Pons (tissue), 1 donor: ENCODE data around the gene POLE.
"Not testable (repeated sequence)": the region's sequence is repeated elsewhere in the genome, so short reads cannot be mapped to it uniquely, and the experiment has no call there.

ENCODE experiments used
- DNase-seq: peaks from one replicate; pipeline ENCODE4 v3.0.0-alpha.2; 2016; ENCODE audit warnings: low spot score

POLE gene

DNA sequence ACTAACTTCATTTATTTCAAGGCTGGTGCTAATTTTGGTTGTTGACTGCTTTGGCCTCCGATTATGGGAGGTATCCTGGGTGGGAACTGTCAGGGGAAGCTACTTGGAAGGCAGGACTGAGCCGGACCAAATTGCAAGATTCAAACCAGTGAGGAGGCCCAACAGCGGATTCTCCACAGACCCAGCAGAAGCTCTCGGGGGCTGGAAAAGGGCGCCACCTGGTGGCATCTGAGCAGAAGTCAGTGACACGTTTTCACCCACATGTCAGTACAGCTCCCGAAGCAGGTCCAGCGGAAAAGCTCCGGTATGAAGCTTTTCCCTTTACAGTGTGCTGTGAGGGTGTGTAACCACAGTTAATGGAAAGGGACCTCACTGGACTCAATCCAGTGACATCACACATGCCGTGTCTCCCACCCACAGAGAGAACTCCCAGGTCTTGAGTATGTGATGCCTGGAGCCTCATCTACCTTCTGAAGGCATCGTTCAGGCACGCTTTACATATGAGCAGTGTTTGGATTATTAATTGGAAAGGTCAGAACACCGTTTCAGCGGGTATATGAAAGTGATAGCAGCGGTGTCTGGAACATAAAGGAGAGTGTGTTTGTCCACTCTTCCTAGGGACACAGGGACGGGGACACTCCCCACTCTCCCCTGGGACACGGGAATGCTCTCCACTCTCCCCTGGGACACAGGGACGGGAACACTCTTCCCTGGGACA lies 72.1 kb downstream of the POLE start:
- DNase-seq = peak; percentile 76

DNA sequence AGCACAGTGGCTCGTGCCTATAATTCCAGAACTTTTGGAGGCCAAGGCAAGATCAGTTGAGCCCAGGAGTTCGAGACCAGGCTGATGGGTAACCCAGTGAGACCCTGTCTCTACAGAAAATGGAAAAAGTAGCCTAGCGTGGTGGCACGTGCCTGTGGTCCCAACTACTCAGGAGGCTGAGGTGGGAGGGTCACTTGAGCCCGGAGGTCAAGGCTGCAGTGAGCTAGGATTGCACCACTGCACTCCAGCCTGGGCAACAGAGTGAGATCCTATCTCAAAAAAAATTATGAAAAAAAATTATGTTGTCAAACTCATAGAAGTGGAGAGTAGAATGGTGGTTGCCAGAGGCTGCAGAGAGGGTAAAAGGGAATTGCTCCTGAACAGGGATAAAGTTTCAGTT lies 73.1 kb downstream of the POLE start:
- no peak for DNase-seq

DNA sequence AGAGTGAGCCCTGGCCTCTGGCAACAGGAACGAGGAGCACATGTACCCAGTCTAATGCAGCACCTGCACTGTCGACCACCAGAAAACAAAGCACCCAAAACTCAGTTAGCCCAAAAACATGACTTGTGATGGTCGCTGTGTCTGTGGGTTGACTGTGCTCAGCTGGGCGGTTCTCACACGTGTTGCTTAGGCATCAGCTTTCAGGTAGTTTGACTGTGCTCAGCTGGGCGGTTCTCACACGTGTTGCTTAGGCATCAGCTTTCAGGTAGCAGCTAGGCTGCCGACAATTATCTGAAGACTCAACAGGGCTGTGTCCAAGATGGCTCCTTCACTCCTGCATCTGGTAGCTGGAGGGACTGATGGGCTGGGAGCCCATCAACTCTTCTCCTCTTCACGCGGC lies 75.5 kb downstream of the POLE start:
- DNase-seq = no peak

DNA sequence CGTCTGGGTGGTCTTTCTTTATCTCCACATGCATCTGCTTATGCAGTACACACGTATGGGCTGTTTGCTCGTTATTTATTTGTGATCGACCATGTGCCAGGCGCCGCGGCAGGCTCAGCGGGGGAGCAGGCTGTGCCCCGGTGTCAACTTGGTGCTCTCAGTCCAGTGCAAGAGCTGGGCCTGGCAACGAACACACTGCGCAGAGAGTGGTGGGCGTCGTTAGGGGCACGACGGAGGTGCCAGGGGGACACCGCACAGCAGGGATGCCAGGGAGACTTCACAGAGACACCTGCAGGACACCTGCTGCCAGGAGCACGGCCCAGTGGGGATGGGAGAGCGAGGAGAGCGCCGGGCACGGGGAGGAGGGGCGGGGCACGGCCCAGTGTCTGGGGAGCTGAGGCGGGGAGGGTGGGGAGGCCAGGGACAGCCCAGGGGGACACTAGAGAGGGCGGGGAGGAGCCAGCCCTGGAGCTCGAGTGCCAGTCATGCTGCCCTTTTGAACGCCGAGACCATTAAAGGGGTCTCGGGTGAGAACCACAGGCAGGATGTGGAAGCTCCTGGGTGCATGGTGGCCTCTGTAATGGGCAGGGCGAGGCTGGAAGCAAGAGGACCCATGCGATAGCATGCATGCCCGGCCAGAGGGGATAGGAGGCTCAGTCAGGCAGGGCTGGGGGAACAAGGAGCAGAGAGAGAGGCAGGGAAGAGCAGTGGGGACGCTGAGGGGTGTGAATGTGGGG lies 76.1 kb downstream of the POLE start:
- DNase-seq = no peak

DNA sequence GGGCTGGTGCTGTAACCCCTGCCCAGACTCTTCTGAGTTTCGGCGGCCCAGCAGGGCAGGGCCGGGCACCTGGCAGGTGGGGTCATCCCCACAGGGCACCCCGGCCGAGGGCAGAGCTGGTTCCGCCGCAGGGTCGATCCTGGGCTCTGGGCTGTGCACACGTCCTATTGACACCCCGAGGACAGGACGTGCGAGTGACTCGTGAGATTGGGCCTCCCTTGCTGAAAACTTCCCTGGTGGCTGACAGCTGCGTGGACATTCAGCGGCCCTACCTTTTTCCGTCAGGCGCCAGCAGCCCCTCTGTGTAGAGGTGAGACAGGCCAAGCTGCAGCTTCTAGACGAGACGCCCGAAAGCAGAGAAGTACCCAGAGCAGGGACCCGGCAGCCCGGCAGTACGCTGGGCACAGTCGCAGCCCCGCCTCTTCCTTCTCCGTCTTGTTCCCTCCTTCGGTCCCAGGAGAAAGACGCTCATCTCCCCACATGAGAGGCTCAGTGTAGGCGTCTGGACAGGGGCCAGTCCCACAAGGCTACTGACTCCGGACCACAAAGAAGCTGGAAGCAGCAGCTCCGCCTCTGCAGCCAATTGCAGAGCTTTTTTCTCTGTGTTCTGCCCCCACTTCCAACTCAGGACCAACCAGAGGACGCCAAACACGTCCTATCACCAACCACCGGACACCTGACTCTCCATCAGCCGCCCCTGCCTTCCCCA lies 76.9 kb downstream of the POLE start, which contains the start of gene LRCOL1:
LRCOL1 (minus strand) TSS at position 532 of the 709 bp plus-strand sequence. CDS start 4,331 bp downstream, outside the sequence.
- no peak for DNase-seq

DNA sequence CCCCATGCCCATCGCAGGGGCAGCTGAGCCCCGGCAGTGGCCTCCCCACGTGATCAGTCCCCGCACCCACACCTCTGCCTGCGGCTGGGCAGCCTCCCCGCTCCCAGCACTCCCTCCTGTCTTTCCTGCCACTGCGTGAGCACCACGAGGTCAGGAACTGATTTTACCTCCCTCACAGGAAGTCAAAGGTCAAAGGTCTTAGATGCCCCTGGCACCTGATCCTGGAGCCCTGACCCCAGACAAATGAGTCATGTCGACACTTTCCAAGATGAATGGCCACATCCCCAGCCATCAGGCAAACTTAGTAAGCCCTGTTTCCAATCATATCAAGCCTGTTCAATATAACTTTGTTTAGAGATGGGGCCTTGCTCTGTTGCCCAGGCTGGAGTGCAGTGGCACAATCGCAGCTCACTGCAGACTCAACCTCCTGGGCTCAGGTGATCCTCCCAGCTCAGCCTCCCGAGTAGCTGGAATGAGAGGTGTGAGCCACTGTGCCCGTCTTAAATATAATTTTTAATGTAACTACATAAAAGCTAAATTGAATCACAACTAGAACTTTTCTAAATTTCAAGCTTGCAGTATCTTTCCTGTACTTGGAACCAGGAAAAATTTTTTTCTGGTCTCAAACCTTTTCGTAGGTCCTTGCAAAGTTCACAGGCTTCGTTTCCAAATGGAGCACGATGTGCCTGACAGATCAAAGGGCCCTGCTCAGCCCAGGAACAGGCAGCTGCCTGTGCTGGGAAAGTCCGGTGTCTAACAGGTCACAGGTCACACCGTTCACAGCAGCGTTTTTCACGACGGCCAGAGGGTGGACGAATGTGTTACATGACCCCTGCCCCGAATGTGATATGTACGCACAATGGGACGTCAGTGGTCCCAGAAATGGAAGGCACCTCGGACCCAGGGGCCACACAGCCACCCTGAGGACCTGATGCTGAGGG lies 78.6 kb downstream of the POLE start:
- no peak for DNase-seq

DNA sequence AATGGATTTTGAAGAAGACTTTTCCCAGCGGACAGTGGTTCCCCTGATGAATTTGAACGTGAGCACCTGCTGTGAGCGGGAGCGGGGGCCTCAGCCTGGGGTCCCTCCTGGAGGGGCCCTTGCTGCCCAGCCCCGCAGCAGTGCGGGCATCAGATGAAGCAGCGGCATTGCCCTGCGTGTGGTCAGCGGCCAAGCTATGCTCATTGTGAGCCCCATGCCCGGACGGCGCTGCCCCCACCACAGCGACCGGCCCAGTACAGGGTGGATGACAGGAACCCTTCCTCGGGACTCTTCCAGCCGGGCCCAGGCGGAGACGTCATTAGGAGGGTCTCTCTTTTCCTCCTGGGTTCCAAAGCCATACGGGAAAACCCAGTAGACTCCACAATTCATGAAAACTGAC lies 80.2 kb downstream of the POLE start:
- no peak for DNase-seq

DNA sequence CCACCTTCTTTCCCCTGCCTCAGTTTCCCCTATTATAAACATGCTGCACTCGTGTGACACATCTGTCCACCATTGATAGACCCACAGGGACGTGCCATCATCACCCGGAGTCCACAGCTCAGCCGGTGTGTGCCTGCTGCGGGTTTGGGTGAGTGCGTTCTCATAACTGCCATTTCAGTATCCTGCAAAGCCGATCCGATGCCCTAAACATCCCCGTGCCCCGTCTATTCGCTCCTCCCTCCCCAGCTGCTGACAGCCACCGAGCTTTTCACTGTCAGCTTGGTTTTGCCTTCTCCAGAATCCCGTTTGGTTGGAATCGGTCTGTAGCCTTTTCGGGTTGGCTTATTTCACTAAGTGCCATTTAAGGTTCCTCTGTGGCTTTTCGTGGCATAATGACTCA lies 80.7 kb downstream of the POLE start:
- no peak for DNase-seq

DNA sequence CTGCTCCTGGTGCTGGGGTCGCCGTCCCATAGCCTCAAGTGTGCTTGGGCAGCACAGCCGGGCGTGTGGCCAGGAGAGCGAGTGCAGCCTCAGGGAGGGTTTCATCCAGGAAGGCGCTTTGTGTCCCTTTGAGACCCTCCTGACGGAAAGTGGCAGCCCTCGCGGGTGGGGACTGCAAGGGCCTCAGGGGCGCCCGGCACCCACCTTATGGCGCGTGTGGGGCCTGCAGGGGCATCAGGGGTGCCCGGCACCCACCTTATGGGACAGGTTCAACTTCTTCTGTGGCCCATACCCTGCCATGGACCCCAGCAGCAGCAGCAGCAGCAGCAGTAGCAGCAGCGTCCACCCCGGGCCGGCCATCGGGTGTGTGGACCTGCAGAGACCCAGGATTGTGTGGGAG lies 81.2 kb downstream of the POLE start:
- DNase-seq = no peak

DNA sequence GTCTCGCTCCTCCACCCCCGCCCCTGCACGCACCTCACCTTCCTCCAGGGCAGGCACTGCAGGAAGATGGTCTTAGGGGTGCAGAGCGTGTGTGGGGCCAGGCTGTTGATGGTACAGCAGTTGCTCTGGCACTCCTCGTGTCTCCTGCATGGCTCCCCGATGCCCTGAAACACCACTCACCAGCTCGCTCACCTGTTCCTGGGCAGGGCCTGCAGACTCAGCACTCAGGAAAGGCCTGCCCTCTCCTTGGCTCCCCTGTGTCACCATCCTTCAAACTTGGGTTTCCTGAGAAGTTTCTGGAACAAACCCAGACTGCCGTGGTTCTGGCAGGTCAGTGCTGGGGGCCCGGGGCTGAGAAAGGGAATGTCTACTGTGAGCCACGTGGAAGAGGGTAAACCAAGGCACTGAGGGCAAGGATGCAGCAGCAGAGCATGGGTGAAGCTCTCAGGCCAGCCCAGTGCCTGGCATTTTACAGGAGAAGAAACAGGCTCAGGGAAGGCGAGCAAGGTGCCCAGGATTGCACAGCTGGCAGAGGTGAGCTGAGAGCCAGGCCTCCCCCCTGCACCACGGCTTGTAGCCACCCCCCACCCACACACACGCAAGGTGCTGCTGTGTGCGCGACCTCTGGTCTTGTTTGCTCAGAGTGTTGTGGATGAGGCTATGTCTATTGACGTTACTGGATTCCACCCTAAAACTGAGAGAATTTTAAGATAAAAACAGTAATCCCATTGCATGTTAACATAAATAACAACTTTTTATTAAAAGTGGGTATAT lies 82.3 kb downstream of the POLE start:
- DNase-seq = no peak

DNA sequence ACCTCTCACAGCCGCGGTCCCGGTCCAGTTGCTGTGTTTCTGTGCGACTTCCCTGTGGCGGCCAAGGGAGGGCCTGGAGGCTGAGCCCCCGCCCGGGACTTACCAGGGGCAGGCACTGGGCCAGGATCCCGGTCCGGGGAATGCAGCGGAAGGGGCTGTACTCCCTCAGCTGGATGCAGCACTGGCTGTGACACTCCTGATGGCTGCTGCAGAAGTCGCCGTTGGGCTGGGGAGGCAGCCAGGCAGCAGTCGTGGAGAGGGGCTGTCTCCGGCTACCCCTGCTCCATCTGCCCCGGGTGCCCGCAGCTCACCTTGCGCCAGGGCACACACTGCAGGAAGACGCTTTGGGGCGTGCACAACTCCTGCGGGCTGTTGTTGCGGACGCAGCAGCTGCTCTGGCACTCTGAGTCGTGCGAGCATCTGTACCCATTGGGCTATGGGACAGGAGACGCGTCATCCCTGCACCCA lies 83.0 kb downstream of the POLE start:
- no peak for DNase-seq

DNA sequence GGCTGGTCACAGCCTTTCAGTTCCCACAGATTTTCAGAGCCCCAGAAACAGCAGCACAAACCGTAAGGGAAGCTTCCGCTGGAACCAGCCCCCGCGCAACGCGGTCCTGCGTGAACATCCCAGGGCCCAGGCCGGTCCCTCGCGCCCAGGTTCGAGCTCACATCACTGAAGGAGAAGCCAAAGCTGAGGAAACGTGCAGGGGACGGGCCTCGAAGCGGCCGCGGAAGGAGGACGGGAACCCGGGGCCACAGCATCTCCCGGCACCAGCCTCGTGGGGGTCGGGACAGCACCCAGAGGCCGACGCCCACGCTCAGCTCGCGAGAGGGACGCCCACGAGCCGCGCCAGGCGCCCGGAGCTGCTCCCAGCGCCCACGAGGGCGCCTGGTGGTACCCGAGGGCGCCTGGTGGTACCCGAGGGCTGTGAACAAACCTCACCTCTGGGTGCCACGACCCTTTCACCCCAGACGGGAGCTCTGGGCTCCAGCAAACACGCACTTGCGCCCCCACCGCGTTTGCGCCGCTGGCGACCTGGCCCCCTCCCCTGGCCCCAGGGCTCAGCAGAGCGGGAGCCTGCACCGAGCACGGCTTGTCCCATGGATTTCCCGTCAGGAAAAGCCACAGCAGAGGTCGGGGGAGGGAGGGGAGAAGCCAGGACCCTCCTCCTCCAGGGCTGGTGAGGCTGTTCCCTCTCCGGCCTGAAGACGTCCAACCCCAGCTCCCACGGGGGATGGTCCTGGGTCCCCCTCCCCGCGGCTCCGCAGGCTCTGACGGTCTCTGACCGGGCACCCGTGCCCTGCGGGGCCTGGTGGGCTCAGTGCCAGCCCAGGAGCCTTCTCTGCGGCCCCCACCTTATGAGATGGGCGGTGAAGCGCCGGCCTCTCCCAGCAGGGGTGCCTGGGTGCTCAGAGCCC lies 83.6 kb downstream of the POLE start:
- no peak for DNase-seq

DNA sequence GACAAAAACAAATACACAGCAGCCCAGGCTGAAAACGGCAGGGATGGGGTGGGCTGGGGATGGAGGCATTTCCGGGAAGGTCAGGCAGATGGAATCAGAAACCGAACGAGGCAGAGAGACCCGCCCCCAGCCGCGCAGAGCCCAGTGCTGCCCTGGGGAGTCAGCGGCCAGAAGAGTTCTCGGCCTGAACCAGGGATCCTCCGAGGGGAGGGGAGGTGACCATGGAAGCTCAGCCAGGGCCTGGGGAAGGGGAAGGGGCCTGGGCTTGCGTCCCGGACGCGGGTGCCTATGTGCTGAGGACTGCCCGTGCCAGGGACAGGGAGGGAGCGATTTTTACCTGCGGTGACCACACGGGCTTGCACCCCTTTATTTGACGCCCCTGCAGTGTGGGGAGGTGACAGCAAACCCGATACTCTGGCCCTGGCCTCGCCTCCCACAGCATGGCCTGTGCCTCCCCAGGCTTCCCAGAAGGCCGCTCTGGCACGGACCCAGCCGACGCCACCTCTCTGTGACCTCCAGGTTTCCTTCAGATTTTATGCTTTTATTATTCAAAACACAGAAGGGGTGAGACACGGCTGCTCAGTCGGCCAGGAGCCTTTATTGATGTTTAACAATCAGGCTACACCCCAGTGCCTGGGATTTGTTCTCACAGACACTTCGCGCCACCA lies 84.4 kb downstream of the POLE start:
- DNase-seq = no peak

DNA sequence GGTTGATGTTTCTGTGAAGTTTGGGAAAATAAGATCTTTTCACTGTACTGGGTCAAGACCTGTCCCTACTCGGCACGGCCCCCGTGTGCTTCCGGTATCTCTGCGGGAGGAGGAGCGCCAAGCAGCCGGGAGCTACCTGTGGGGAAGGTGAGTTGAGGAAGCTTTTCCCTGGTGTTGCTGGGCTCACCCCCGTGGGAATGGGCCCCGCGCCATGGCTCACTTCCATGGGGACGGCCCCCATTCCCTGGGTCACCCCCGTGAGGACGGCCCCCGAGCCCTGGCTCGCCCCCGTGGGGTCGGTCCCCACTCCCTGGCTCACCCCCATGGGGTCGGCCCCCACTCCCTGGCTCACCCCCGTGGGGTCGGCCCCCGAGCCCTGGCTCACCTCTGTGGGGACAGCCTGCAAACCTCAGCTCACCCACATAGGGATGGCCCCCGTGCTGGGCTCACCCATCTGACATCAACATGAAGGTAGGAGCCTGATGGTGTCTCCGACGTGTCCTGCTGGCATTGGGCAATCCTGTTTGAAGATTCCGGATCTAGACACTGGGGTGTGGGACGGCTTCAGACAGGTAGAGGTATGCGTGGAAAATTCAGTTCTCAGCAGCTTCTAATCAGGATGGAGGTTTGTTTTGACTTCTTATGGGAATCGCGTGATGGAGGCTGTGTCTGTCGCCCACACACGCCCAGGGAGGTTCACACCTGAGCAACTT lies 85.8 kb downstream of the POLE start:
- no peak for DNase-seq

DNA sequence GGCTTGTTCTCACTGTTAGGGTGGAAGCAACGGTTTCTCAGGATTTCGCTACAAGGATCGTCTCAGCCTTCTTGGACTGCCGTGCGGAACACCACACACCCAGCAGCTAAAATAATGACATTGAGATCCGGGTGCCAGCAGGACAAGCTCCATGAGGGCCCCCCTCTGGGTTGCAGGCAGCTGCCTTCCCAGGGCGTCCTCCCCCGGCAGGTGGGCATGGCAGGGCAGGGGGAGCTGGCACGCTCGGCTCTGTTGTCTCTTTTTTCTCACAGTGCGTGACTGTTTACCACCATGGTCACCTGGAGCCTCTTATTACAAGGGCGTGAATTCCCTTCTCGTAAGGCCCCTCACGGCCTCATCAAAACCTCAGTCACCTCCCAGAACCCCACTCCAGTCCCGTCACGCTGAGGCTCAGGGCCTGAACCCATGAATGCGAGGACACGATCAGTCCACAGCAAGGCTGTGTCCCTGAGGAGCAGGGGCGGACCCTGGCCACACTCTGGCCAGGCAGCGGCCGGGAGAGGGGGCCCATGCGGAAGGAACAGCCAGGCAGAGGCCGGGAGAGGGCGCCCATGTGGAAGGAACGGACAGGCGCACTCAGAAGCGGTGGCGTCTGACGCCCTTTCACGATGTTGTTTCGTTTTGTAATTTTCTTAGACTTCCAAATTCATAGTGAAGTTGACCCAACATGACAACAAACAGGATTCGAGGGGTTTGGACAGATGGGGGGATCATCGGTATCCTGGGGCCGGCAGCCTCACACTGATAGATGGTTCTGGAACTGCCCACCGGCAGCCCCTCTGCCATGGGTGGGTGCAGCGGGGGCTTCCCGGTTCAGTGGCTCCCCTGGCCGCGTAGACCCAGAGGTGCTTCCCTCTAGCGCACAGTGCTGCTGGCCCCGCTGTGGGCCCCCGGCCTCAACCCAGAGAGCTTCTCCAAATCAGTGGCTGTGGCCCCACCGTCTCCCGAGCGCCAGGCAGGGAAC lies 86.8 kb downstream of the POLE start:
- peak; percentile 37 for DNase-seq

DNA sequence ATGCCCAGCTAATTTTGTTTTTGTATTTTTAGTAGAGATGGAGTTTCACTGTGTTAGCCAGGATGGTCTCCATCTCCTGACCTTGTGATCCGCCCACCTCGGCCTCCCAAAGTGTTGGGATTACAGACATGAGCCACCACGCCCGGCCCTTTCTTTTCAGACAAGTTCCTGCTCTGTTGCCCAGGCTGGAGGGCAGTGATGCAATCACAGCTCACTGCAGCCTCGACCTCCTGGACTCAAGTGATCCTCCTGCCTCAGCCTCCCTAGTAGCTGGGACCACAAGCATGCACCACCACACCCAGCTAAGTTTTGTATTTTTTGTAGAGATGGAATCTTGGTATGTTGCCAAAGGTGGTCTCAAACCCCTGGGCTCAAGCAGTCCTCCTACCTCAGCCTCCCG lies 87.6 kb downstream of the POLE start:
- DNase-seq = not testable (repeated sequence)
